Peyer's patch (tissue), 4 donors: ENCODE data around the gene LIF.

Source experiments
- CTCF ChIP-seq, 6 experiments: fragments of 450-650 bp in 4 of 6; fragments of 200-600 bp in 2 of 6; sonication (generic) in 1 of 6; IDR thresholded peaks; one replicate each; pipeline ENCODE4 v1.5.1; 2017 to 2019; ENCODE audit warnings: antibody characterized with exemption in 6 of 6, mild to moderate bottlenecking in 3 of 6, moderate library complexity in 1 of 6
- POLR2A ChIP-seq, 2 donors: fragments of 450-650 bp; IDR thresholded peaks; one replicate each; pipeline ENCODE4 v1.5.1; 2017; ENCODE audit warnings: antibody characterized with exemption in 2 of 2, mild to moderate bottlenecking in 2 of 2, moderate library complexity in 2 of 2

- TF ChIP-seq CTCF (IDR thresholded peaks at IDR 0.05) (no peak), POLR2A (IDR thresholded peaks at IDR 0.05) (no peak)
Observed at GRCh38 chr22:30226192-30226832, 20.2 kb downstream of the LIF start.
